ENCODE measurements around the gene MYO5A. TPM values are rescaled to one million over a fixed set of nuclear protein-coding genes. Genes with fewer than 3 reads are reported as not detected.

The MYO5A gene
- total and polyA plus RNA-seq, 10 of the 15 experiments (the other 5 are each of a cell fraction or from before 2014, with no cell fraction given): 4.2 to 42.9 (median 31.1) TPM

- TF ChIP-seq, protein P1, sequence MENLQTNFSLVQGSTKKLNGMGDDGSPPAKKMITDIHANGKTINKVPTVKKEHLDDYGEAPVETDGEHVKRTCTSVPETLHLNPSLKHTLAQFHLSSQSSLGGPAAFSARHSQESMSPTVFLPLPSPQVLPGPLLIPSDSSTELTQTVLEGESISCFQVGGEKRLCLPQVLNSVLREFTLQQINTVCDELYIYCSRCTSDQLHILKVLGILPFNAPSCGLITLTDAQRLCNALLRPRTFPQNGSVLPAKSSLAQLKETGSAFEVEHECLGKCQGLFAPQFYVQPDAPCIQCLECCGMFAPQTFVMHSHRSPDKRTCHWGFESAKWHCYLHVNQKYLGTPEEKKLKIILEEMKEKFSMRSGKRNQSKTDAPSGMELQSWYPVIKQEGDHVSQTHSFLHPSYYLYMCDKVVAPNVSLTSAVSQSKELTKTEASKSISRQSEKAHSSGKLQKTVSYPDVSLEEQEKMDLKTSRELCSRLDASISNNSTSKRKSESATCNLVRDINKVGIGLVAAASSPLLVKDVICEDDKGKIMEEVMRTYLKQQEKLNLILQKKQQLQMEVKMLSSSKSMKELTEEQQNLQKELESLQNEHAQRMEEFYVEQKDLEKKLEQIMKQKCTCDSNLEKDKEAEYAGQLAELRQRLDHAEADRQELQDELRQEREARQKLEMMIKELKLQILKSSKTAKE (IDR thresholded peaks at IDR 0.05; ENCODE audit: low read depth, poor library complexity, severe bottlenecking): peak; percentile 30
- TF ChIP-seq PAX5 (IDR thresholded peaks at IDR 0.05; ENCODE audit: borderline replicate concordance, low read depth, low read length) (peak; percentile 53; the same call in 1 of the 2 replicates), BACH1 (IDR thresholded peaks at IDR 0.05; ENCODE audit: borderline replicate concordance) (no peak), IRF4 (IDR thresholded peaks at IDR 0.05; ENCODE audit: low read depth, low read length) (peak; percentile 59; the same call in 1 of the 2 replicates), BCL11A (IDR thresholded peaks at IDR 0.05; ENCODE audit: low read depth, low read length) (peak; percentile 68), PML (IDR thresholded peaks at IDR 0.05; ENCODE audit: low read length) (no peak), EED (IDR thresholded peaks at IDR 0.05; ENCODE audit: low read depth) (peak; percentile 68)
- TF ChIP-seq, protein P2, sequence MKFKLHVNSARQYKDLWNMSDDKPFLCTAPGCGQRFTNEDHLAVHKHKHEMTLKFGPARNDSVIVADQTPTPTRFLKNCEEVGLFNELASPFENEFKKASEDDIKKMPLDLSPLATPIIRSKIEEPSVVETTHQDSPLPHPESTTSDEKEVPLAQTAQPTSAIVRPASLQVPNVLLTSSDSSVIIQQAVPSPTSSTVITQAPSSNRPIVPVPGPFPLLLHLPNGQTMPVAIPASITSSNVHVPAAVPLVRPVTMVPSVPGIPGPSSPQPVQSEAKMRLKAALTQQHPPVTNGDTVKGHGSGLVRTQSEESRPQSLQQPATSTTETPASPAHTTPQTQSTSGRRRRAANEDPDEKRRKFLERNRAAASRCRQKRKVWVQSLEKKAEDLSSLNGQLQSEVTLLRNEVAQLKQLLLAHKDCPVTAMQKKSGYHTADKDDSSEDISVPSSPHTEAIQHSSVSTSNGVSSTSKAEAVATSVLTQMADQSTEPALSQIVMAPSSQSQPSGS (IDR thresholded peaks at IDR 0.05; ENCODE audit: low read length): 0 out of 2 replicates have a peak, but pooled peaks have one; percentile 9
These were observed 146.0 kb downstream of the MYO5A start (continued) for GRCh38 chr15:52382647-52383046.
